T-helper 17 cell (primary cell): Measurements from ENCODE around the gene BEND3. TPM values are rescaled to one million over a fixed set of nuclear protein-coding genes. Genes with fewer than 3 reads are reported as not detected.
"Not testable (repeated sequence)": the region's sequence is repeated elsewhere in the genome, so short reads cannot be mapped to it uniquely, and the experiment has no call there.

ENCODE experiments used
- ATAC-seq: fragments of 150-1000 bp; cut with Tn5 transposase; 2 replicates; pipeline ENCODE4 v1.10.0; 2021; ENCODE audit warnings: mild to moderate bottlenecking, moderate library complexity
- DNase-seq, 3 donors: peaks; one replicate each; pipeline versions ENCODE4 v3.0.0 to v3.0.0-alpha.2; 2020 to 2021
- H3K9me3 ChIP-seq: one replicate; pipeline ENCODE4 v1.7.0; 2013; ENCODE audit warnings: low read length, mild to moderate bottlenecking; ENCODE audit not compliant: control insufficient read depth, poor library complexity, severe bottlenecking
- H3K27ac Mint-ChIP-seq: one replicate; pipeline ENCODE4 v1.8.0; 2022; ENCODE audit warnings: mild to moderate bottlenecking, moderate library complexity, mixed read lengths
- H3K27me3 Mint-ChIP-seq: one replicate; pipeline ENCODE4 v1.8.0; 2022; ENCODE audit warnings: mixed read lengths
- H3K36me3 Mint-ChIP-seq: one replicate; pipeline ENCODE4 v1.8.0; 2022; ENCODE audit warnings: low read depth, mixed read lengths
- H3K4me1 Mint-ChIP-seq: one replicate; pipeline ENCODE4 v1.8.0; 2022; ENCODE audit warnings: mild to moderate bottlenecking, mixed read lengths
- H3K4me3 Mint-ChIP-seq: one replicate; pipeline ENCODE4 v1.8.0; 2022; ENCODE audit warnings: mild to moderate bottlenecking, moderate library complexity, mixed read lengths
- total RNA-seq, 4 donors: library from RNA in 2 of 4; stranded (reverse) in 2 of 4; gene quantifications; one replicate each; pipeline ENCODE4 v1.2.3 and lab custom pipeline; 2022 to 2026

Gene BEND3
- total RNA-seq, 2 donors from 2014 or later = 1.4 to 1.7 TPM

GRCh38 chr6:107021446-107022185 lies 93.7 kb downstream of the BEND3 start:
- H3K9me3 ChIP-seq = no peaks in the 10 kb centered on the region
- no peaks in the 10 kb centered on the region for H3K27me3 Mint-ChIP-seq
- no peak overlapping the region for H3K4me3 Mint-ChIP-seq
- H3K36me3 Mint-ChIP-seq = no peaks in the 10 kb centered on the region
- no peak overlapping the region for H3K27ac Mint-ChIP-seq
- DNase-seq = no peak
- no peaks in the 10 kb centered on the region for H3K4me1 Mint-ChIP-seq
- no peak for ATAC-seq

- ATAC-seq = no peak
- H3K36me3 Mint-ChIP-seq = no peaks in the 10 kb centered on the region
- H3K4me1 Mint-ChIP-seq = no peaks in the 10 kb centered on the region
These were observed 95.1 kb downstream of the BEND3 start for GRCh38 chr6:107020239-107020638.

GRCh38 chr6:107019628-107020027 lies 95.7 kb downstream of the BEND3 start:
- DNase-seq, H3K36me3 Mint-ChIP-seq, ATAC-seq, H3K27me3 Mint-ChIP-seq, H3K4me3 Mint-ChIP-seq, H3K27ac Mint-ChIP-seq, H3K4me1 Mint-ChIP-seq, H3K9me3 ChIP-seq: not testable (repeated sequence)

More at GRCh38 chr6:107020239-107020638, 95.1 kb downstream of the BEND3 start:
- Mint-ChIP-seq H3K4me3 (no peak overlapping the region), H3K27ac (no peak overlapping the region), H3K27me3 (no peaks in the 10 kb centered on the region)
- no peak for DNase-seq
- no peaks in the 10 kb centered on the region for H3K9me3 ChIP-seq

GRCh38 chr6:107019047-107019446 lies 96.3 kb downstream of the BEND3 start:
- ATAC-seq (no peak), DNase-seq (no peak)
- Mint-ChIP-seq H3K27me3 (no peaks in the 10 kb centered on the region), H3K4me1 (no peaks in the 10 kb centered on the region), H3K4me3 (no peak overlapping the region), H3K36me3 (no peaks in the 10 kb centered on the region), H3K27ac (no peak overlapping the region)
- H3K9me3 ChIP-seq = no peaks in the 10 kb centered on the region

Other genes starting within 250 kb of the BEND3 start
- 1 to 10 TPM in 1 of 2 donors, not detected in 1; 3.3 TPM for gene CD24, start 140.8 kb downstream of the BEND3 start, total RNA-seq
- gene MTRES1, start 87.3 kb downstream of the BEND3 start, total RNA-seq = 10 to 100 TPM in 1 of 2 donors, 1 to 10 TPM in 1; 9.7 to 10.2 TPM